ENCODE data around the gene OPN1SW.
A peak's percentile ranks its signal among the peaks of the same experiment; 100 is the strongest.

Gene OPN1SW

DNA sequence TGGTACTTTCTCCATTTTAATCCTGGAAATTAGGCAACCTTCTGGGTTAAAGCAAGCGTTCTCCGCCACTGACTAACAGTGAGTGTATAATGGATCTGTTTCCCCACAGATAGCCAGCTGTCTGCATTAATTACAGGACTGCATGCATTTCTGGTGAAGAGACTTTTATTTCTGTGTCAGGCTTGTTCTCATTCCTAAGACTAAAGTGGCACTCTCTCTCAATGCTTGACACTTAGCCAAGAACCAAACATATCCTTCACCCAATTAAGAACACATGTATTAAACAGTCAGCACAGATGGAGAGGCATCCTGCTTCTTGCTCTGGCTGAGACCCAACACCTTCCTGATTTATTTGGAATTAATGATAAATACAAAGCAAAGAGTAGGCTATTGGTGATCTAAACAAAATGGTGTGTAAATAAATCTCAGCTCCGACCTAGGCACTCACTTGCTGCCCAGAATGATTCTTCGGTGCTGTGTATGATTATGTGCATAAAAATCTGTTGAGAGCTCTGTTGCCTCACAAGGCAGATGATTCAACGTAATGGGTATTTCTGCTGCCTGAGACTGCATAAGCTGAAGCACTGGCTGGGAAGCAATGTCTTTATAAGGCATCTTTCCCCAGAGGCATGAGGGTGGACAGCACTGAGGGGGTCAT is 19.6 kb downstream of the OPN1SW start:
- no peak for DNase-seq

DNA sequence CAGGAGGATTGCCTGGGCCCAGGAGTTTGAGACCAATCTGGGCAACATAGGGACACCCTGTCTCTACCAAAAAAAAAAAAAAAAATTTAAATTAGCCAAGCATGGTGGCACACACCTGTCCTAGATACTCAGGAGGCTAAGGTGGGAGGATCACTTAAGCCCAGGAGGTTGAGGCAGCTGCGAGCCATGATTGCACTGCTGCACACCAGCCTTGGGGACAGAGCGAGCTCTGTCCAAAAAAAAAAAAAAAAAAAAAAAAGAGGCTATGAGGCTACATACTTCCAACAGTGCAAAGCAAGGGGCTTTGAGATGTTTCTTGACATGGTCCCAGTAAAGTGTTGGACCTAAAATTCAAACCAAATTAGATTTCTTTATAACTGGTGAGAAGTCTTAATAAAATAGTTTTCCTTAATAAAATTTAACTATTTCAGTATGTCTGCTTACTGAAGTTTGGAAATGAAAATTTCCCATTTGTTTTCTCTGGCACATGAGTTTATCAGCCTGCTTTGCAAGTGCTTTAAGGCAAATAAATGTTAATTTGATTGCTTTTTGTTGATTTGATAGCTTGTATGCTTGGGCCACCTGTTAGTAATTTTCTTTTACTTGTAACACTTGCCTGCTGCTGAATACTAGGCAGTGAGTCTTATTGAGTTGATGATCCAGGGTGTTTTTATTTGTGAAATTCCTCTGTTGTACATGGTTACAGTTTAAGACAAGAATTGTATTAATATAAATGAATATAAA is 20.3 kb downstream of the OPN1SW start:
- DNase-seq, result no peak

DNA sequence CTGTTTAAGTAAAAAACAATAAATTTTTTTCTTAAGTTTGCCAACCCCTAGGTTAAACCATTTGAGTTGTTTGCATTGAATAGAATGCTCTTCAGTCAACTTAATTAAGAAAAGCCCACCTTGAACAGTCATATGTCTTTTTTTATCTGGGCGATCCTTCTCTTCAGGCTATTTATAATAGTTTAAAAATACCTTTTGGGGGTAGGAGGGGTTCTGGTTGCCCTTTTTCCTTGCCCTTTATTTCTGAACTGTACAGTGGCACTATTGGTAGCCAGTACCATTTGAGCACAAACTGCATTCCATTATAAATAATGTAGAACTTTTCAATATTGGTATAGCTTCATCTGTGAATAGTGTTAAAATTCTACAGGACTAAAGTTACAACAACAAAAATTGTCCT is 23.3 kb downstream of the OPN1SW start:
- no peak for DNase-seq

DNA sequence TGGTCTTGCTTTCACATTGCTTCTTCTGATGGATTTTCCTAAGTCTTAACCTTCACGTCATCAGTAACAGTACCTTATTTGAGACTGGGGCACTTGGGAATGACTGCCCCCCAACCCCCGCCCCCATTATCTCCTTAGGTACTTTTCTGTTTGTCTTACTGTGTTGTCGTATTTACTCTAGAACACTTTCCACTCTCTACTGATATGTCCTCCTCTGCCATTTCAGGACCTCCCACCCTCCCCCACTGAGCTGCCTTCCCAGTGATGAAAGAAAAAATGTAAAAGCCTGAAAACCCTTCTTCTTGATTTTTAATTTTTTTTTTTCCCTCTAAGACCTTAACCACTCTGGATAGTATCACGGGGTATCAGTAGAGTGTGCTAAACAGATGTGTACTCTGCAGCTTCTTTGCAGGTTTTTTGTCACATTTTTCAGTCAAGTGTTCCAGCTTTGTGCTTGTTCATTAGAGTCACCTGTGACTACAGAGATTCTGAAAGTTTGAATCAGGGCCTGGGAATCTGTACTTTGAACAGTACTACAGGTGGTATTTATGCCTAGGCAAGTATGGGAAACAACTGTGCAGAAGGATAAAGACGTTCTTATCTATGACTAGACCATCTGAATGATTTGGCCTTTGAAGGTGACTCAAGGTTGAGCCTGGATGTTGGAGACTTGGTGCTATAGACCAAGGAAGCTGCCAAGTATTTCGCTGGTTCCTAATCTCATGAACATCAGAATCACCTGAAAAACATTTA is 28.1 kb downstream of the OPN1SW start:
- DNase-seq, result no peak

DNA sequence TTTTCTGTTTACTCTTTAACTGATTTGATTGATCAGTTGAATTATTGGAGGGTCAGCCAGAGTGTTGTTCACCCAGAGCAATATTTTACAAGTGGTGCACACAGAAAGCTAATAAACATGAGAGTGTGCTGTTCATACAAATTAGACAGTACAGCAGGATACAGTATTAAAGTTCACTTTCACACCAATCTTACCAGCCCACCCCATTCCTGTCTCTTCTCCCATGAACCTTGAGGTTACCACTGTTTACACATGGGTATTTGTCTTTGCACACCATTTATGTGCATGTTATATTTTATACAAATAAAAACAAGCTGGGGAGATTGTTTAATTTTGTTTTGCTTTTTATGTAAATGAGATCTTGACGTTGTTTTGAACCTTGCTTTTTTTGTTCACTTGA is 29.9 kb downstream of the OPN1SW start:
- no peak for DNase-seq

DNA sequence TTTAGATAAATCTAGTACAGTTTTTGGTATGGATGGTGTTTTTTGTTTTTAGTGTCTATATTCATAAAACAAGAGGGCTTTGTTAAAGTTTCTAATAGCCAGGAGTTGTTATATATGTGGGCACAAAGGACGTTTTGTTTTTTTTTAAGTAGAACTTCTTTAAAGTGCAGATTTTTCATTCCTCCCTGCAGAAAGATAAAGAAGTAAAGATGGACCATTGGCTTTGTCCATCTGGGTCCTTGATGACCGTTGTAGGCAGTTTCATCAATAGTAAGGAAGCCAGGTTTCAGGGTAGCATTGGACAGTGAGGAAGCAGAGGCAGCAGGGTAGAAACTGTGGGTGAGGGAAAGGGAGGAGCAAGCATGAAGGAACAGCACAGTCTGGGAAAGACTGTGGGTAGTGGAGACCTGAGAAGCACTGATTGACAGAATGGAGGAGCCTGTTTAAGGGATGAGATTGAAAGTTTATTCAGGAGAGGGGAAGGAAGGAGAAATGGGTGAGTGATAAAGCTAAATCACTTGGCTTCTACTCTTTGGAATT is 31.2 kb downstream of the OPN1SW start:
- DNase-seq, result no peak

DNA sequence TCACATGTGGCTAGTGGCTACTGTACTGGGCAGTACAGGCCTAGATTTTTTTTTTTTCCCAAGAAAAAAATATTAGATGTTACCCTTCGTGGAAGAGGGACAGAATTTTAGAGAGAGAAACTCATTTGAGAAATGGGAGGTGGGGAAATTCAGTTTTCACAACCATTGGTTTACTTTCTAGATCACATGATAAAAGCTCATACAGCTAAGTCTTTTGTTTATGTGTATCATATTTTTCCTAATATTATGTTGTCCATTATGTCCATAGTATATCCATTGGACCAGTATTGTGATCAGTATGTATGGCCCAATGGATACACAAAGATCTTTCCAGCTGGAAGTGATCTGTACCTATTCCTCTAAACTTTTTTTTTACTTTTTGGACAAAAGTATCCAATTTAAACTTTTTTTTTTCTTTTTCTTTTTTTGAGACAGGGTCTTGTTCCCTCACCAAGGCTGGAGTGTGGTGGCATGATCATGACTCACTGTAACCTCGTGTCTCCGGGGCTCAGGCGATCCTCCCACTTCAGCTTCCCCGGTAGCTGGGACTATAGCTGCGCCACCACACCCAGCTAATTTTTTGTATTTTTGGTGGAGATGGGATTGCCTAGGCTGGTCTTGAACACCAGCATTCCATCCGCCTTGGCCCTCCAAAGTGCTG is 32.4 kb downstream of the OPN1SW start:
- no peak for DNase-seq

DNA sequence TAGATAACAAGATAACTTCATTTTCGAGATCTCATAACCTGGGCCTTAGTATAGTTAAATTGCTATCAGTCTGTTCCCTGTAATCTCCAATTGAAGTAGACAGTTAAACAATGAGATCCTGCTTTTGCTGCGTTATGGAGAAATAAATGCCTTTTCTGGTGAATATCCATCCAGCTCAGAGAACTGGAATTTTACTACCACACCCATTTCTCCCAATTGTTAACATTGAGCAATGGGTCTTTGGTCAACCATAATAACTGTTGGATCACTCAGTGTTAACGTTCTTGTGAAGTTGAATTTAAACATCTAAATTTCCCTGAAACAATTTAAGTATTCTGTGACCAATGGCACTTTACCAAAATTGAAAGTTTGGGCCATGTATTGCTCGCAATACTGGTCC is 33.4 kb downstream of the OPN1SW start:
- DNase-seq, result no peak

DNA sequence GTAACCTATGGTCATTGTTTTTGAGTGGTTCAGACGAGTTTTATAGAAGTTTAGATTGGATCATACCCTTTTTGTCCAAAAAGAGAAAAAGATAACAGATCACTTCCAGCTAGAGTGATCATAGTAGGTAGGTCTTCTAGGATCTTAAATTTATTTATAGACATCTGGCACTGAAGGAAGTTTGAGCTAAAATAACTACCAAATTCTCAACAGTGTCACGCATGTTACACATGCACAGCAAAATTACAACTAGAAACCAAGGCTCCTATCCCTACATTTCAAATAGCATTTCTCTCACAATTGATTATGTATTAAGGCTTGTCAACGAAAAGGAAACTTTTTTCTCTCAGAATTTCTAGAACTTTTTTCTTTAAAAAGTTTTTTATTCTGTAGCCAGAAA is 34.1 kb downstream of the OPN1SW start:
- no peak for DNase-seq

DNA sequence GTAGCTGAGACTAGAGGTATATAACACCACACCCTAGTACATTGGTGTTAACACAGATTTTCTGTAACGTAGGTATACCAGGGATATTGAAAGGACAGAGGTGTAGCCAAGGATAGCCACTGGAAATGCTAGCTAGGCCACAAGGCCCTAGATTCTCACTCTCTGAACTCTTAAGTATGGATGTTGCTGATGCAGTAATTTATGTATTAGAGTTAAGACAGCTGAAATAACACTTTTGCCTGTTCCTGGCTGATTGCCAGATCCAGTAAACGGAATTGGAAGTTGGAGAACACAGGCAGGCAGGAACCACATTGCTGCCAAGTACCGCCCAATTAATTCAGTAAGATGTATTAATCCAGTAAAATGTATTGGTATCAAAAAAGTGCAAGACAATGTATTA is 34.6 kb downstream of the OPN1SW start:
- no peak for DNase-seq

DNA sequence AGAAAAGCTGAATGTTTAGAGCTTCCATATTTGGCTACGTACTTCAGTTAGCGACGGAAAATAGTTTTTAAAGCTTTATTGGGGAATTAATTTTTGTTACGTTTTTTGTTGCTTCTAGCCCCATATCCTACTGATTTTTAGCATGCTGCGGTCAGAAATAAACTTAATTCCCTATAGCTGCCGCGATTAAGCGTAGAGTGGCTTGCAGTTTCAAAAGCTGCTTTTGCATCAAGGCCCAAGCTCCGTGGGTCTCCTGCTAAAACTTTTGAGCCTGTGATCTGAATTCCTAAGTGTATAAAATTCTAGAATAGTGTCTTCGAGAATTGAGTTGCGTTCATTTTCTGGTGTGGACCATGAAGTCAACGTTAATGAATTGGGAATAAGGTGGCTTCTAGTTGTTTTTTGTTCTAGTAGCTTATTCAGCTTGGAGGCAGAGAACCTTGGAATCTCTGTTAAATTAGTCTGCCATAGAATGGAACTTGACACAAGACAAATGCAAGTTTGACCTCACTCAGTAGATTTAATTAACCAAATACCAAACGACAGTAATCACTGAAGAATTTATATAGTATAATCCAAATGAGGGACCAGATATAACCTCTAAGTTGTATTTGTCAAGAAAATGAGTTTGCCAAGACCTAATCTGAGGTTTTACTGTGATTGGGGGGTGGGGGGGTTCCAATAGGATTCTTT is 35.5 kb downstream of the OPN1SW start:
- no peak for DNase-seq

DNA sequence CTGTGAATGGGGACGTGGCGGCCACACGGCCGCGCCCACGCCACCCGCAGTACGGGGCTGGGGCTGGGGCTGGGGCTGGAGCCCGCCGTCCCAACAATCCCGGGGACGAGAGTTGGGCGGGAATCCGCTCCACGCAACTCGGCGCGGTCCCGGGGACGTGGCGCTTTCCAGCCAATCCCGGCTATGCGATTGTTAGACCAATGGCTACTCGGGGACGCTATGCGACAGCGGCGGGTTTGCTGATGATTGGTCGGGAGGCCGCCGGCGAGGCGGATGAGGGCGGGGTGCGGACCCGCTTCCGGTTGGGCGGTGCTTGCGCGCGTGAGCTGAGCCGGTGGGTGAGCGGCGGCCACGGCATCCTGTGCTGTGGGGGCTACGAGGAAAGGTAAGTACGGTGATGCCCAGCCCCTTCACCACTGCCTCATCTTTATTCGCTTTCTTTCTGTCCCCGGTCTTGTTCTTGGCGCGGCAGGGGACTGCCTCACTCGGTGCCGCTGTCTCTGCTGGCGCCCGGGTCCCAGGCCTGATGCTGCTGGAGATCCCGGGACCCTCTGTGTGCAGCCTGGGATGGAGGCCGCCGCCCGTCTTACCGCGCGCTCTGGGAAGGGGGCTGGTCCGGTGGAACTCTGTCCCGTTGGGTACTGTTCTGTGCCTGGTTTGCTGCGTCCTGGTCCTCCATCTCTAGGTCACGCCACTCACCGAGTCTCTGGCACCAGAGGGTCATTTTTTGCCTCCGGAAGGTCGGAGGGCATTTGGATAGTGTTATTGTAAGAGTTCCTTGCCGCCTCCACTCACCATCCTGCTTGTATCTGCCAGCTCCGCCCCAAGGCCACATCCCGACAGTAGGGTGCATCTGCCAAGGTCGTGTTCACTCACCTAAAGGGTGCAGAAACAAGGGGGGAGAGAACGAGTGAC is 36.3 kb downstream of the OPN1SW start, which contains the start of gene CALU:
CALU (plus strand) TSS at position 312 of the 915 bp plus-strand sequence. CDS start 9,225 bp downstream, outside the sequence.
- DNase-seq, result peak; percentile 95 to 97

DNA sequence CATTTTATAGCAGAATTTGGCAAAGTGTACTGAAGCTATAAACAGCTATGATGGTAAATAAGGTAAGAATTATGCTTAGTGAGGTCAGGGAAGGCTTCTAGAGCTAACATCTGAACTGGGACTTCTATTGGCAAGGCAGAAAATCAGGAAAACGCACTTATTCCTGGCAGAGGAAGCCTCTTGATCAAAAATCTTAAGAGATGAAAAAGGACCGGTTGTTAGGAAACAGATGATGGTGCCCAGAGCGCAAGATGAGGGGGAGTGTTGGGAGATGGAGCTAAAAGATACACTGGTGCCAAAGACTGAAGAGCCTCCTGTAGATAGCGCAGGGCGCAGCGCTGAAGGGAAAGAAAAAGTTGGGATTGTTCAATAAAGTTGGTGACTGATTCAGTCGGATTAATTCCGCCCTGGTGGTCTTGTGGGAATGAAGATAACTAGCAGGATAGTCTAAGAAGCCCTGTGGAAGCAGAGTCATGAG is 37.0 kb downstream of the OPN1SW start:
- DNase-seq, result no peak

DNA sequence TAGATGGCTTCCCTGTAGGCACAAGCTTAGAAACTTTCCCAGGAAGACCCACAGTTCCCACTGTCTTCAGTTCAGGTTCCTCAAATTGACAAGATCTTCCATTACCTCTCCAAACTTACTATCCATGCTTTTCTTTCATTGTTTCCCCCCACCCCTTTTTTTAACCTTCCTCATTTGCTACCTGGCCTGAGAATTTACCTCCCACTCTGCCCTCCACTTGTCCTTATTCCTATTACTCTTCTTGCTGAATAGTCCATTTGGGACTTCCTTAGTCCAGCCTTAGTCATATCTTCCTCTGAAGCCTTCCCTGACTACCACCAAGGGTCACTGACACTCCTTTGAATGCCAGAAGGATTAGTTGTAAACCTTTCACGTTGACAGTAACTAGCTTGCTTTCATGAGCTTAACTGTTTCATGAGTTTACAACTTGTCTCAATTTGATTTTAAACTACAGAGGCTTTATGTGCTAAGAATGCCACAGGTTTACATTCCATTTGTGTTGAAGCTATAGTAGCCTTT is 37.7 kb downstream of the OPN1SW start:
- DNase-seq, result no peak

DNA sequence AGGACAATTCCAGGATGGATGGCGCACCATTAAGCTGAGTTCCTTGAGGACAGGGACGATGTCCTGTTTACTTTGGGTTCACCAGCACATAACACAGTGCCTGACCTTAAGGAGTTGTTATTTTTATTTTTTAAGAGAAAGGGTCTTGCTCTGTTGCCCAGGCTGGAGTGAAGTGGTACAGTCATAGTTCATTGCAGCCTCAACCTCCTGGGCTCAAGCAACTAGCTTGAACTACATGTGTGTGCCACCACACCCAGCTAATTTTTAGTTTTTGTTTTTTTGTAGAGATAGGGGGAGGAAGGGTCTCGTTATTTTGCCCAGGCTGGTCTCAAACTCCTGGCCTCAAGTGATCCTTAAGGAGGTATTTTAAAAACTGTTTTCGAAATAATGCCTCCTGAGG is 38.2 kb downstream of the OPN1SW start:
- no peak for DNase-seq

DNA sequence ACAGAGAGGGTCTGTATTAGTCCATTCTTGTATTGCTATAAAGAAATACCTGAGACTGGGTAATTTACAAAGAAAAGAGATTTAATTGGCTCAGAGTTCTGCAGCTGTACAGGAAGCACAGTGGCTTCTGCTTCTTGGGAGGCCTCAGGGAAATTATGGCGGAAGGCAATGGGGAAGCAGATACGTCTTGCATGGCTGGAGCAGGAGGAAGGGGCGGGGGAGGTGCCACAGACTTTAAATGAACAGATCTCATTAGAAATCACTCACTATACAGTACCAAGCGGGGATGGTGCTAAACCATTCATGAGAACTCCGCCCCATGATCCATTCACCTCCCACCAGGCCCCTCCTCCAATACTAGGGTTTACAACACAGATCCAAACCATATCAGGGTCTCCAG is 40.2 kb downstream of the OPN1SW start:
- no peak for DNase-seq

DNA sequence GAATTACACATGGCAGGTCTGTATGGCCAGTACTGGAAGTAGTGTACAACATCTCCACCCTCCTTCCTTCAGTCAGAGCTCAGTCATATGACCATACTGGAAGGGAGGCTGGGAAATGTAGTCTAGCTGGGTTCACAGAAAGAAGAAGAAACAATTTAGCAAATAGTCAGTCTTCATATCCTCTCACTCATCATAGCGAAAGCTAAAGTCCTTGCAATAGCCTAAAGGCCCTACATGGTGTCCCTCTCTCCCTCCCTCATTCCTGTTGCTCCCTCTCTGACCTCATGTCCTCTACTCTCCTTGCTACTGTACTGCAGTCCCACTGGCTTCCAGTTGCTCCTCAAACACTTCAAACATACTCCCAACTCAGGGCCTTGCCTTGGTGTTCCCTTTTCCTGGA is 40.7 kb downstream of the OPN1SW start:
- DNase-seq, result no peak

DNA sequence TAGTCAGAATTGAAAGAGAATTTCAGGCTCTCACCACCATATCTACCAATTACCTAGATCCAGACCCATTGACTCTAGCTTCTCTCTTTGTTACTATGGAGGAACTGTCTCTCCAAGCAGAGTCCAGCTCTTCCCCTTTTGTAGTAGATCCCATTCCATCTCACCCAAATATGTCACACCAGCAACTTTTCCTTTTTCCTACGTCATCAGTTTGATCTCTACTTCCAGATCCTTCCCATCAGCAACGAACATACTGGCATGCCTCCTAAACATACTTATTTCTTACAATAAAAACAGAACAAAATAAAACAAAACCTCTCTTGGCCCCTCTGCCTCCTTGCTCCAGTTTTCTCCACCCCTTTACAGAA is 42.3 kb downstream of the OPN1SW start:
- no peak for DNase-seq

DNA sequence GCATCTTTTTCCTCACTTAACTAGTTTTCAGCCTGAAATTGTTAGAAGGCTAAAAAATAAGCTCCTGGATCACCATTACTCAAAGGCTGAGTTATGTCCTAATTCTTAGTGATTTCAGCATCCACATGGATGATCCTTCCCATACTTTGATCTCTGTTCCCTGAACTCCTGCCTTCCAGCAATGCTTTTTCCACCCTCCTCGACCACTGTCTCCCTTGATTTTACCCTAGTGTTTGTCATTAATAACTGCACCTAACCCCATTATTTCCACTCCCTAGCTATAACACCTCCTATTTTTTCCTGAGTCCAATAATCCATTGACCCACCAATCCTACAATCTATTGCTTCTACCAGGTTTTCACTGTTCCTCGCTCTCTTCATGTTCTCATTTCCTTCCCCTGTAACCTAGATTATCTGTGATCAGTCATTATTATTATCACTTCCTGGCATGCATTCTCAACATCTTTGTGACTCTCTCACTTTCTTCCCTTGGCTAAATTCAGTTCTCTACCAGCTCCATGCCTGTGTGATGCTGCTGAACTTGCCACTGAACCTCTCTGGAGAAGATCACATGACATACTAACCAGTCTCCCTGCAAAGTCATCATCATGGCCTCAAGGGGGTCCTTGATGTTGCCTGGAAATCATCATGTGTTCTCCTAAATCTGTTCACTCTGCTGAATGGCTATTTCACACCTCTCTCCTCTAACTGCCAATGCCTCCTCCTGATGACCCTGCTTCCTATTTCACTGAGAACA is 42.9 kb downstream of the OPN1SW start:
- DNase-seq, result no peak

DNA sequence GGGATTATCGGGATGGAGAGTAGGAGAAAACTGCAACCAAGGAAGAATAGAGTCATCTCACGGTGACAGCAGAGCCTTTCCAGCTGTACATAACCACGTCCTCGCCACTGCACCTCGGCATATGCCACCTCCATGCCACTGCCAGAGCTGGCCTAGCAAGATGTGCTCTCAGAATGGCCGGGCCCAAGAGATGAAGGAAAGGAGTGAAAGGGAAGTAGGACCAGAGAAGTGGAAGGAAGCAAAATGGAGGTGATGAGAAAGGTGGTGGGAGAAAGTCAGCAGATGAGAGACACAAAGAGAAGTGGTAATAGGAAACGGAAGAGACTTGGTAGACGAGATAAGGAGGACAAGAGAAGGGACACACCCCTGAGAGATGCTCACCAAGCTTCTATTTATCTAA is 44.4 kb downstream of the OPN1SW start:
- no peak for DNase-seq

Measured in activated T-cell treated with anti-CD3 and anti-CD28 coated beads, Interleukin-2, amount 50 U/mL, for 48 hours (primary cell).